Measurements from ENCODE around the gene ACTN4. TPM values are rescaled to one million over a fixed set of nuclear protein-coding genes. Genes with fewer than 3 reads are reported as not detected.

ACTN4 gene
- total RNA-seq, 1 experiment from 2014 or later = 1,233 TPM

DNA sequence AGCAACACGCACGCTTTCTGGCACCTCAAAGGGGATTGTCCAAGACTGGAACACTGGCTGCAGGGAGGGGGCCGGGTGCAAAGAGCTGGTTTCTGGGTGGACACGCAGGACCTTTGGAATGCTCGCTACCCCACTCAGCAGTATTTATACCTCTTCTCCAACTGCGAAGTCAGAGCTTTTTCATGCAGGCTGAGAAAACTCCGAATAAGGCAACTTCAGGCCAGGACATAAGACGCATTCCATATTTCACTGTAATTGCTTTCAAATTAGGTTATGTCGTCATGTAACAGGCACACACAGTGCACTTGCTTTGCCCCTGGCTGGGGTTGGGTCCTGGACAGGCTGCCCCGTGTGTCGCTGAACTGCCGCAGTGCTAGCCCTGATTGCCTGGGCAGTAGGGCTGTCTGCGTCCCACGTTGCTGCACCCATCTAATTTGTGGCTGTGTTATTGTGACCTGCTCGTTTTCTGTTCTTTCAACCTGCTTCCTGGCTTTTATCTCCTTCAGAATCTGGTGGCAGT lies 44.5 kb downstream of the ACTN4 start:
- Histone ChIP-seq H3K4me3 (peak overlapping the region; percentile 49; the same call in 1 of the 2 replicates), H2AFZ (no peak overlapping the region), H4K20me1 (ENCODE audit: insufficient read depth) (peaks cover 6% of the 10 kb centered on the region; the same call in 1 of the 2 replicates), H3K4me1 (replicated peaks; ENCODE audit: insufficient read depth) (peaks cover 81% of the 10 kb centered on the region), H3K9me3 (ENCODE audit: insufficient read depth, low read depth) (no peaks in the 10 kb centered on the region), H3K4me2 (peak overlapping the region; percentile 76), H3K27ac (peak overlapping the region; percentile 100), H3K79me2 (ENCODE audit: low read depth) (peaks cover 100% of the 10 kb centered on the region), H3F3A (ENCODE audit: insufficient read depth, low read depth) (peaks cover 95% of the 10 kb centered on the region), H3K9me2 (ENCODE audit: insufficient read depth) (no peaks in the 10 kb centered on the region), H3K27me3 (ENCODE audit: insufficient read depth, low read depth) (no peaks in the 10 kb centered on the region), H3K36me3 (ENCODE audit: low read depth) (peaks cover 50% of the 10 kb centered on the region)
- CTCF ChIA-PET = interaction anchor here (0.6 to 1.1 kb wide), 2 partner anchors 15 to 57 kb away, joined by 3 read pairs; no protein-coding TSS in a partner anchor
- intact Hi-C loops (cut with micrococcal nuclease; ENCODE audit: unreplicated experiment) = loop anchor here (1.0 kb wide), 1 partner anchor 34 kb away; no protein-coding TSS in a partner anchor
- DNase-seq = peak; percentile 87 to 90
- BruUV-seq (replicated peaks) = no TSS peak
- POLR2A ChIA-PET (ENCODE audit: unreplicated experiment) = interaction anchor here (0.5 to 2.5 kb wide), 15 partner anchors 8 to 209 kb away, joined by 3 to 36 read pairs (median 7); partner anchors contain the start of gene ACTN4
- TF ChIP-seq, protein P1, sequence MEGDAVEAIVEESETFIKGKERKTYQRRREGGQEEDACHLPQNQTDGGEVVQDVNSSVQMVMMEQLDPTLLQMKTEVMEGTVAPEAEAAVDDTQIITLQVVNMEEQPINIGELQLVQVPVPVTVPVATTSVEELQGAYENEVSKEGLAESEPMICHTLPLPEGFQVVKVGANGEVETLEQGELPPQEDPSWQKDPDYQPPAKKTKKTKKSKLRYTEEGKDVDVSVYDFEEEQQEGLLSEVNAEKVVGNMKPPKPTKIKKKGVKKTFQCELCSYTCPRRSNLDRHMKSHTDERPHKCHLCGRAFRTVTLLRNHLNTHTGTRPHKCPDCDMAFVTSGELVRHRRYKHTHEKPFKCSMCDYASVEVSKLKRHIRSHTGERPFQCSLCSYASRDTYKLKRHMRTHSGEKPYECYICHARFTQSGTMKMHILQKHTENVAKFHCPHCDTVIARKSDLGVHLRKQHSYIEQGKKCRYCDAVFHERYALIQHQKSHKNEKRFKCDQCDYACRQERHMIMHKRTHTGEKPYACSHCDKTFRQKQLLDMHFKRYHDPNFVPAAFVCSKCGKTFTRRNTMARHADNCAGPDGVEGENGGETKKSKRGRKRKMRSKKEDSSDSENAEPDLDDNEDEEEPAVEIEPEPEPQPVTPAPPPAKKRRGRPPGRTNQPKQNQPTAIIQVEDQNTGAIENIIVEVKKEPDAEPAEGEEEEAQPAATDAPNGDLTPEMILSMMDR (conservative IDR thresholded peaks at IDR 0.05) = no peak
- no peak for TF ChIP-seq EZH2 (IDR thresholded peaks at IDR 0.05; ENCODE audit: low read depth)

DNA sequence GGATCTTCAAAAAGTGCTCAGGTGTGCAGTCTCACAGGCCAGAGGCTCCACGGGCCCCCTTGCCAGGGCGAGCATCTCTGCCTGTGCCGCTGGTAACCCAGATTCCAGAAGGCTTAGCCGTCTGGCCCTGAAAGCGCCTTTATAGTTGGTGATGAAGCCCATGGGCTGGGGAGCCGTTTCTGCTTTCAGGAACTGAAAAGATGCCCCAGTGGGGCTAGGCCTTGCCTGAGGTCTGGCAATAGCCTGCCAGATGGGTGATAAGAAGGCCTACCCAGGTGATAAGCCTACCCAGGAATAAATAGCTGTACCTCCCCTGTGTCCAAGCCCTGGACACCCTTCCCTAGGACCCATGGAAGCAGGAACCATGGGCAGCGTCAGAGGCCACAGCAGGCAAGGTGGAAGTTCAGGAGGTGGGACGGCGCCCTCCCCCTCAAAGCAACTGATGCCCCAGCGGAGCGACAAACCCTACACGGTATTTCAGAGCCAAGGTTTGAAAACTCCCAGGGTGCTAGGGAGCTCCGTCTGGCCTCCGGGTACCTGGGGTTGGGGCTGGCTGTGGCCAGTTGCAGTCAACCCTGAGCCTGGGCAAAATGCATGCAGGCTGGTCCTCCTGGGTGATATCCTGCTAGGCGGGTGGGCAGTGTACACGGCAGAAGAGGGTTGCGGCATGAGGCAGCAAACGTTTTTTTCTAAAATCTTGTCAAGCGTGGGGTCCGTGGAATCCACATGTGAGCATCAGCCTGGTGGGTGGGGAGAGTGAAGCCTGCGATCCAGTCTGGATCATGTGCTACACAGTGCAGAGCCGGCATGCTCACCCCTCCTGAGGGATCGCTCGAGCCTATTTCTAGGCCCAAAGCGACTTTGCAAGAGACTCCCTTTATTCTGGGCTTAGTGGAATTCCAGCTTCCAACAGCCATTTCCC lies 45.3 kb downstream of the ACTN4 start:
- Histone ChIP-seq H3K79me2 (ENCODE audit: low read depth) (peaks cover 100% of the 10 kb centered on the region), H3K9me2 (ENCODE audit: insufficient read depth) (no peaks in the 10 kb centered on the region), H3K9me3 (ENCODE audit: insufficient read depth, low read depth) (no peaks in the 10 kb centered on the region), H3K27me3 (ENCODE audit: insufficient read depth, low read depth) (no peaks in the 10 kb centered on the region), H3K36me3 (ENCODE audit: low read depth) (peaks cover 51% of the 10 kb centered on the region), H2AFZ (no peak overlapping the region), H4K20me1 (ENCODE audit: insufficient read depth) (peaks cover 12% of the 10 kb centered on the region; the same call in 1 of the 2 replicates), H3F3A (ENCODE audit: insufficient read depth, low read depth) (peaks cover 91% of the 10 kb centered on the region), H3K4me1 (replicated peaks; ENCODE audit: insufficient read depth) (peaks cover 74% of the 10 kb centered on the region), H3K4me2 (peak overlapping the region; percentile 76), H3K4me3 (peak overlapping the region; percentile 49; the same call in 1 of the 2 replicates), H3K27ac (peak overlapping the region; percentile 100)
- ChIA-PET CTCF (interaction anchor here (0.6 to 1.1 kb wide), 2 partner anchors 32 to 58 kb away, joined by 3 to 15 read pairs; no protein-coding TSS in a partner anchor), POLR2A (ENCODE audit: unreplicated experiment) (interaction anchor here (0.5 to 2.5 kb wide), 14 partner anchors 9 to 585 kb away, joined by 3 to 36 read pairs (median 5); partner anchors contain the start of gene EIF3K)
- intact Hi-C loops (cut with micrococcal nuclease; ENCODE audit: unreplicated experiment) = loop anchor here (1.0 kb wide), 6 partner anchors 9 to 55 kb away; no protein-coding TSS in a partner anchor
- DNase-seq = peak in 1 of 2 experiments; percentile 27
- BruUV-seq (replicated peaks) = TSS peak; percentile 82
- TF ChIP-seq EZH2 (IDR thresholded peaks at IDR 0.05; ENCODE audit: low read depth) = no peak
- TF ChIP-seq, protein P1 (conservative IDR thresholded peaks at IDR 0.05) = no peak

All from PC-9 (cell line).